Activated T-cell treated with anti-CD3 and anti-CD28 coated beads for 48 hours (primary cell): ENCODE measurements around the gene TOR1AIP1.
A peak's percentile ranks its signal among the peaks of the same experiment; 100 is the strongest.
"Not testable (repeated sequence)": the region's sequence is repeated elsewhere in the genome, so short reads cannot be mapped to it uniquely, and the experiment has no call there.

ENCODE experiments used
- DNase-seq: peaks from one replicate; pipeline ENCODE4 v3.0.0-alpha.2; 2020; ENCODE audit warnings: low read depth

The TOR1AIP1 gene

GRCh38 chr1:179937668-179938254, 55.7 kb downstream of the TOR1AIP1 start:
- DNase-seq: no peak

- DNase-seq: no peak
Observed at GRCh38 chr1:179938752-179939151, 56.7 kb downstream of the TOR1AIP1 start.

DNA sequence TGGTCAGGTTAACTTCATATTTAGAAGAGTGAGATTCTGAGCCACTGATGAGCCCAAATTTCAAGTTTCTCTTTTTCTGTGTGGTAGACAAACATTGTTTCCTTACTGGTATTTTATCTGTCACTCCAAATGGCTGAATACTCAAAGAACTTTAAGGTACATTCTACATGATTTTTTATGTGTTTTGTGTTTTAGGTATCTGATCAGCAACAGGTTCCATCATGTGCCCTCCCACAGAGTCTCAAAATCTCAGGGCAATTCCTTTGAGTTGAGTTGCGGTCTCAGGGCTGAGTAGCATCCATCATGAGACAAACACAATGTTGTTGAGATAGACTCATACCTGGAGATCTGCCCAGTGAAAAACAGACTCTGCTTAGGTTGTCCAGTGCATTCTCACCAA, 57.9 kb downstream of the TOR1AIP1 start:
- DNase-seq: no peak

DNA sequence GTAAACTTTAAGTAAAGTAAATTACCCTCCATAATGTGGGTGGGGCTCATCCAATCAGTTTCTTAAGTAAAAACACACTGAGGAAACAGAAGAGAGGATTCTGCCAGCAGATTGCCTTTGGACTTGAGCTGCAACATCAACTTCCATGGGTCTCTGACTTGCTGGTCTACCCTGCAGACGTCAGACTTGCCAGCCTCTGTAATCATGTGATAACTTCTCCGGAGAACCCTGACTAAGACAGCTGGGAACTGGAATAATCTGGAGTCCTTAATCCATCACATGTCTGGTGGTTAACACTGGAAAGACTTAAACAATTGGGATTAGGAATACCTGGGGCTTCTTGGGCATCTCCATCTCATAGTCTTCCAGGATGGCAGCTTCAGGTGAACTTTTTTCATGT, 59.4 kb downstream of the TOR1AIP1 start:
- DNase-seq: no peak

GRCh38 chr1:179950651-179951050, 68.6 kb downstream of the TOR1AIP1 start:
- DNase-seq: no peak

DNA sequence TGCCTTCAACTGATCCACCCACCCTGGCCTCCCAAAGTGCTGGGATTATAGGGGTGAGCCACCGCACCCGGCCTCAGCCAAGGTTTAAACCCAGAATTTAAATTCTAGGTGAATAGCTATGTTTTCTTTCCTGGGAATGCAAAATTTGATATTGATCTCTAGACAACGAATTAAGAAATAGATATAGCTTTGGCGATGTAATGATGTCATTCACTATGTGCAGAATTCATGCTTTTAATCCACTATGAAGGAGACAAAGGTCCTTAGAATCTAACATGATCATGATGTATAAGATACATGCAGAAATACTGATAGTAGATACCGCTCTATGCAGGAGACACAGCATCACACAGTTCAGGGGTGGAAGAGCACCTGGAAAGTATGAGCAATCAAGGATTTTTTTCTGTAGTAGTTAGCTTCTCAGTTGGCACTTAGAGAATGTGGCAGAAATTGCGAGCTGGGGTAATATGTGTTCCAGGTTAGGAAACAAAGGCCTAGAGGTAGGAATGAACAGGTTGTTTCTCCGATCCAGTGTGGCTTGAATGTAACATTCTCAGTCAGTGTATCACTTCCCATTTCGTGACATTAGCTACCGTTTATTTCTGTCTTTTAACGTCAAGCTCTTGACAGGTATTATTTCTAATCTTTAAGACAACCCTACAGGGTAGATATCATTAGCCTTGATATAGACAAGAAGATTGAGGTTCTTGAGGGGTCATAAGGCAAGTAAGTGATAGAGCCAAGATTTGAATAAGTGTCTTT, 69.5 kb downstream of the TOR1AIP1 start:
- no peak for DNase-seq

DNA sequence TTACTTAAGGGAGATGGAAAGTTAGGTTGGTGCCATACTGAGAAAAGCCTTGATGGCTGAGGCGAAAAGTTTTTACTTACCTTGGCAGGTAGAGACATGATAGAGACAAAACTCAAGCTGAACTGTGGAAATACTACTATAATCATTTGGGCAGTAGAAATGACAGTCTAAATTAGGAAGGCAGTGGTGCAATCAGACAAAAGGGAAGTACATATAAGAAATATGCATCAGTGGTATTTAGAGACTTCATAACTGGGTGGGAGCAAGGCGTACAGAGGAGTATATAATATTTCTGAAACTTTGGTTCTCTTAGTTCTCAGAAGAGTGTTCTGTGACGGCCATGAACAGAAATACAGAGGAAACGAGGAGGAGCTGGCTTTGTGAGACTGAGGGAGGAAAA, 70.1 kb downstream of the TOR1AIP1 start:
- no peak for DNase-seq

DNA sequence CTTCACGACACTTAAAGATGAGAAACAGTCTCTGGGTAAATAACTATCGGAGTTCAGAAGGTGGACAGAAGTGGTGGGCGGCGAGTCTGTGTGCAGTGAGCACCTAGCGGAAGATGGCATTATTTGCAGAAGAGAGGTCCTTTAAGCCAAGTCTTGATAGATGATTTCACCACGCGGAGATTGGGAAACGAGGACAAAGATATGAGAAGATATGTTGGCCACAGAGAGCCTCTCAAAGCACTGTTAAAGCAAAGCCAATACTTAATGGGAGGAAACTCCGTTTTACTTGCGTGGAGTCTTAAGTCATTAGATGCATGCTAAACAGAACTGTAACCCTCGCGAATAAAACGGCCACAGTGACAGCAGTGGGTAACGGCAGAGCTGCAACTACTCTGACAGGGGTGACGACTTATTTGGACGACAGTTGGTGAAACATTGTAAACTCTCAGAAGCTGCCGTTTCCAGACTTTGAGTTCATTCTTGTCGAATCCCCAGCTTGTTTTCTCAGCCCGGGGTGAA, 71.9 kb downstream of the TOR1AIP1 start:
- peak; percentile 31 for DNase-seq

DNA sequence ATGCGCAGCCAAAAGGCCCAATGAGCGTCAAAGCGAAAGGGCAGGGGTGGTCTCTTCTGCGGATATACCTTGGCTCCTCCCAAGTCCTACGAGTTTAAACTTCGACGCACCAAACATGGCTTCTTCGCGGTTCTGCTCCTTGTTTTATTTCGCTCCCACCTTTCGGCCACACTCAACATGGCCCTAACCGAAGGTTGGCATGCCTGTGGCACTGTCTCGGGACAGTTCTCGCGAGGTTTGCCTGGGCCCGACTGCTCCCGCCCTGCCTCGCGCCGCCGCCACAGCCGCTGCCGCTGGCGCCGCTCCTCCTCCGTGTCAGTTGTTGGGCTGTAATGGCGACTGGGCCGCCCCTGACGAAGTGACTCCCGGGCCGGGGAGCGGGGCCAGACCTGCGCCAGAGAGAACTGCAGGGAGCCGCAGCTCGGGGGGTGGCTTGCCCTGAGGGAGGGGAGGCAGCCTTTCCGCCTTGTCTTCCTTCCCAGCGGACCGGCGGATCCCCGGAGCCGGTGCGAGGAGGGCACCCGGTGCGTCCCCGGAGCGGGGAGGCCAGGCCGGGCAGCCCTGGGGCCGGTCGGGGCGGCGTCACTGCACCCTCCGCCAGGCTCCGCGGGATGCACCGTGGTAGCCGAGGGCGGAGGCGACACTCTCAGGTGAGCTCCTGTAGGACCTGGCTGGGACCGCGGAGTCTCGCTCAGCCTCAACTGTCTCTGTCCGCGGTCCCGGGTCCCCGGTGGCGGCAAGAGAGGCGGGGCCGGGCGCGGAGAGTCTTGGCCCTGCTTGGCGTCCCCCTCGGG, 72.6 kb downstream of the TOR1AIP1 start, which contains the start of gene CEP350:
TSS of gene CEP350 (plus strand) at position 318 of the 794 bp plus-strand sequence. CDS start 31,372 bp downstream, outside the sequence.
- DNase-seq: peak; percentile 96

DNA sequence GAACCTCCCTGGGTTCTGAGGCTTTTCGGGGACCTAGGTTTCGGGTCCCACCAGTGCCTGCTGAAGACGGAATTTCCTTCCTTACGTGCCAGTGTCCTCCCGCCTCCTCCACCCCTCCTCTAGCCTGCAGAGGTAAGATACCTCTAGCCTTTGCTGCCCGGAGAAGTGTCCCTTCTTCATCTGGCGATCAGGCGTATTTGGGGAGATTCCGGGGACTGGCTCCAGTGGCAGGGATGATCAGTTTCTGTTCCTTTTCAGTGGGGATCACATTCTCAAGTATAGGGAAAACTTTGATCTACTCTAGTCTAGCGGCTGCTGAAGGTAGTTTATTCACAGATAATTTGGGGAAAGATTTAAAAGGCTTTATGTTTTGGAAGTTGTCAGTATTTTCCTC, 73.2 kb downstream of the TOR1AIP1 start:
- no peak for DNase-seq

DNA sequence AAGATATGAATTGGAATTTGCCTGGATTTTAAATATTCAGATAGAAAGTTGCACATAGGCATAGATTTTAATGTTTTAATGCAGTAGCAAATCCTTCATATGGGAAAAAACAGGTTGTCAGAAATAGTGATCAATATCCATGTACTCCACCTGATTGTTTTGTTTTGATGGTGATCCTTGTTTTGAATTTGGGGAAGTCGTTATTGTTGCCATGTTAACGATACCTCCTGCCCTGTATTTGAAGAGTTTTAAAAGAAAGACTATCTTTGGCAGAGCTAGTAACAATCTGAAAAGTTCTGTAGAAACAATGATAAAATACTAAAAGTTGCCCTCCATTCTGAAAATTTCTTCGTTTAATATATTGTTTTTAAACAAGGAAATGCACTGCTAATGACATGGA, 73.6 kb downstream of the TOR1AIP1 start:
- no peak for DNase-seq

- no peak for DNase-seq
Observed at GRCh38 chr1:179958359-179958758, 76.3 kb downstream of the TOR1AIP1 start.

- not testable (repeated sequence) for DNase-seq
Observed at GRCh38 chr1:179962168-179962567, 80.1 kb downstream of the TOR1AIP1 start.

DNA sequence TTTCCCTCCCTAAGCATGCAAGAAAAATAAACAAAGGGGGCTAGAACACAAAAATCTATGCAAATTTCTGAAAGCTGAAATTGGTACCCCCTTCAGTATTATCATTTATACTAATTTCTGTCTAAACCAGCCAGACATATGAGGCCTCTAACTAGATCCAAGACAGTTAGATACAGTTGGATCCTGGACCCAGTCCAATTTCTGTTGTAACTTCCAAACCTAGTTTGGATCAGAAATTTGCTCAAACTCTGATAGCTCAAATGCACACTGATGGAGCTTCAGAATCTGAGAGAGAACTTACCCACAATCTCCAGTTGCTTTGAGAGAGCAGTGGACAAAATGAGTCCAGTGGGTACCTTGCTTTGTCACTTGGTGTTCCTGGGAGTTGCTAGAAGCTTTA, 84.5 kb downstream of the TOR1AIP1 start:
- DNase-seq: no peak

DNA sequence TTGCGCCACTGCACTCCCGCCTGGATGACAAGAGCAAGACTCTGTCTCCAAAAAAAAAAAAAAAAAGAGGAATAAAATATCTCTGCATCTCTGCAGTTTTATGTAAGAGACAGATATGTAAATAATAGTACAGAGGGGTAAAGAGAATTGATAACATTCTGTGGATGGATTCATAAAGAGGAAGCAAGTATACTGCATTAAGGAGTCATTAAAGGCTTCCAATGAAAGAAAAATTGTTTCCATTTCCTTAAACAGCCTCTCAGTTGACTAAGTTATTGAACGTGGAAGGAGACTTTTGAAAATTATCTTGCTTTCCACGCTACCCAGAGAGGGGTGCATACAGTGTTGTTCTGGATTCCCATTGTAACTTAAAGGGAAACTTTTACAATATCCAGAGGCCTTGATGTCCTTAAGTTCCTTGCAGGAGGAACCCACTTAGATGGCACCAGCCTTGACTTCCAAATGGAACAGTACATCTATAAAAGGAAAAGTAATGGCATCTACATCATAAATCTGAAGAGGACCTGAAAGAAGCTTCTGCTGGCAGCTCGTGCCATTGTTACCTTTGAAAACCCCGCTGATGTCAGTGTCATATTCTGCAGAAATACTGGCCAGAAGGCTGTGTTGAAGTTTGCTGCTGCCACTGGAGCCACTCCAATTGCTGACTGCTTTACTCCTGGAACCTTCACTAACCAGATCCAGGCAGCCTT, 86.4 kb downstream of the TOR1AIP1 start:
- no peak for DNase-seq

GRCh38 chr1:179968994-179969919, 87.2 kb downstream of the TOR1AIP1 start:
- no peak for DNase-seq
